Measurements from ENCODE around the gene PSORS1C2. TPM values are rescaled to one million over a fixed set of nuclear protein-coding genes. Genes with fewer than 3 reads are reported as not detected.

PSORS1C2 gene
- total RNA-seq, 3 donors from 2014 or later: not detected

DNA sequence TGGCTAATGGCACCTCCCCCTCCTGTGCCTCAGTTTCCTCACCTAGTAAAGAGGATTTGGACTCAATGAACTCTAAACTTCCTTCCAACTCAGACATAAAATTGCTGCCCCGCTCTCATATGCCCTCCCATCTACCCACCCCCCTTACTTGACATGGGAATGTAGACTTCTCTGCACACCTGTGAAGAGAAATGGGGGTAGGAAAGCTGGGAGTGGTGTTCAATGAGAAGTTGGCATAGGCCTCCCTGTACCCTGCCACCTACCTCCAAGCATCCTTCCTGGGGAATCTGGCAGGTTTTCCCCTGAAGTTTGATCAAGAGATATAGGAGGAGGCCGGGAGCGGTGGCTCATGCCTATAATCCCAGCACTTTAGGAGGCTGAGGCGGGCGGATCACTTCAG lies 35.5 kb upstream of the PSORS1C2 start:
- intact Hi-C loops (cut with DNase I; ENCODE audit: low total_unique reads): no loop called here
- no peak overlapping the region for H3K27ac ChIP-seq
- H3K27me3 ChIP-seq: no peaks in the 10 kb centered on the region
- TF ChIP-seq, protein P1, sequence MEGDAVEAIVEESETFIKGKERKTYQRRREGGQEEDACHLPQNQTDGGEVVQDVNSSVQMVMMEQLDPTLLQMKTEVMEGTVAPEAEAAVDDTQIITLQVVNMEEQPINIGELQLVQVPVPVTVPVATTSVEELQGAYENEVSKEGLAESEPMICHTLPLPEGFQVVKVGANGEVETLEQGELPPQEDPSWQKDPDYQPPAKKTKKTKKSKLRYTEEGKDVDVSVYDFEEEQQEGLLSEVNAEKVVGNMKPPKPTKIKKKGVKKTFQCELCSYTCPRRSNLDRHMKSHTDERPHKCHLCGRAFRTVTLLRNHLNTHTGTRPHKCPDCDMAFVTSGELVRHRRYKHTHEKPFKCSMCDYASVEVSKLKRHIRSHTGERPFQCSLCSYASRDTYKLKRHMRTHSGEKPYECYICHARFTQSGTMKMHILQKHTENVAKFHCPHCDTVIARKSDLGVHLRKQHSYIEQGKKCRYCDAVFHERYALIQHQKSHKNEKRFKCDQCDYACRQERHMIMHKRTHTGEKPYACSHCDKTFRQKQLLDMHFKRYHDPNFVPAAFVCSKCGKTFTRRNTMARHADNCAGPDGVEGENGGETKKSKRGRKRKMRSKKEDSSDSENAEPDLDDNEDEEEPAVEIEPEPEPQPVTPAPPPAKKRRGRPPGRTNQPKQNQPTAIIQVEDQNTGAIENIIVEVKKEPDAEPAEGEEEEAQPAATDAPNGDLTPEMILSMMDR (IDR thresholded peaks at IDR 0.05): no peak
- no peak for TF ChIP-seq POLR2AphosphoS5 (IDR thresholded peaks at IDR 0.05)
- no peak for TF ChIP-seq POLR2A (IDR thresholded peaks at IDR 0.05)
- H3K9me3 ChIP-seq: no peaks in the 10 kb centered on the region
- H3K4me1 ChIP-seq: no peaks in the 10 kb centered on the region
- no peak overlapping the region for H3K4me3 ChIP-seq
- H3K36me3 ChIP-seq: no peaks in the 10 kb centered on the region
- DNase-seq (ENCODE audit: low spot score in 2 of 2): no peak

DNA sequence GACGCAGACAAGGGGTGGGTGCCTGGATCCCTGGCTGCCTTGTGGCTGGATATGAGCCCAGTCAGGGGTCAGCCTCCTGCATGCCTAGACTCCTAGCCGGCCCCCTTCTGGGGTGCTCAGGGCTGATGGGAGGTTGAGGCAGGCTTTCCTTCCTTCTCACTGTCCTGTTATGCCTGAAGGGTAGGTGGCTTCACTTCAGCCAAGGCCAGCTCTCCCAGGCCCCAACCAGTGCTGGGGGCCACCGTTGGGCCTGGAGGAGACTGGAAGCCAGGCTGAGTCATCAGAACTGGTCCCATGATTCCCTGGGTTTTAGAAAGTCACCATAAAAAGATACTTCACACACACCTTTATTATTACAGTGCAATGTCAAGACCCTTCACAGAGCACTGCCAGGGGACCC lies 34.5 kb upstream of the PSORS1C2 start:
- TF ChIP-seq POLR2AphosphoS5 (IDR thresholded peaks at IDR 0.05): no peak
- TF ChIP-seq, protein P1 (IDR thresholded peaks at IDR 0.05): no peak
- no peak for TF ChIP-seq POLR2A (IDR thresholded peaks at IDR 0.05)
- H3K27me3 ChIP-seq: no peaks in the 10 kb centered on the region
- H3K9me3 ChIP-seq: no peaks in the 10 kb centered on the region
- DNase-seq (ENCODE audit: low spot score in 2 of 2): no peak
- intact Hi-C loops (cut with DNase I; ENCODE audit: low total_unique reads): no loop called here
- H3K4me1 ChIP-seq: no peaks in the 10 kb centered on the region
- no peak overlapping the region for H3K27ac ChIP-seq
- no peaks in the 10 kb centered on the region for H3K36me3 ChIP-seq
- no peak overlapping the region for H3K4me3 ChIP-seq

DNA sequence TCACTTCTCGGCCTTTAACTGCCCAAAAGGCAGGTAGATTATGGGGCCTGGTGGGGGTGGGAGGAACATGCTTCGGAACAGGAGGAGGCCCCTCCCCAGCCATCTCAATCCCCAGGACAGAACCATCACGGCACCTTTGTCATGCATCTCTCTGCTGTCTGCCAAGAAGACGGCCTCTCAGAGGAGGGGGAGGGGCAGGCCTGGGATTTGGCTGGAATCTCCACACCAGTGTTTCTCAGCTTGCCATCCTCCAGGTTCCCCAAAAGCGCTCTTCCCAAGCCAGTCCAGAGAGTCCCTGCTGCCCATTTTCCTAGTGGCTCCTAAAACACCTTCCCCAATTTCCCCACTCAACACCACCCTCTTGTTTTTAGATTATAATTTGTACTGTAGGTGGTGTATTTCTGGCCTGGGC lies 34.1 kb upstream of the PSORS1C2 start:
- no peak for TF ChIP-seq POLR2A (IDR thresholded peaks at IDR 0.05)
- no peak for TF ChIP-seq POLR2AphosphoS5 (IDR thresholded peaks at IDR 0.05)
- TF ChIP-seq, protein P1 (IDR thresholded peaks at IDR 0.05): no peak
- H3K9me3 ChIP-seq: no peaks in the 10 kb centered on the region
- no peaks in the 10 kb centered on the region for H3K27me3 ChIP-seq
- H3K4me1 ChIP-seq: no peaks in the 10 kb centered on the region
- H3K4me3 ChIP-seq: no peak overlapping the region
- H3K36me3 ChIP-seq: no peaks in the 10 kb centered on the region
- intact Hi-C loops (cut with DNase I; ENCODE audit: low total_unique reads): no loop called here
- no peak for DNase-seq (ENCODE audit: low spot score in 2 of 2)
- no peak overlapping the region for H3K27ac ChIP-seq

DNA sequence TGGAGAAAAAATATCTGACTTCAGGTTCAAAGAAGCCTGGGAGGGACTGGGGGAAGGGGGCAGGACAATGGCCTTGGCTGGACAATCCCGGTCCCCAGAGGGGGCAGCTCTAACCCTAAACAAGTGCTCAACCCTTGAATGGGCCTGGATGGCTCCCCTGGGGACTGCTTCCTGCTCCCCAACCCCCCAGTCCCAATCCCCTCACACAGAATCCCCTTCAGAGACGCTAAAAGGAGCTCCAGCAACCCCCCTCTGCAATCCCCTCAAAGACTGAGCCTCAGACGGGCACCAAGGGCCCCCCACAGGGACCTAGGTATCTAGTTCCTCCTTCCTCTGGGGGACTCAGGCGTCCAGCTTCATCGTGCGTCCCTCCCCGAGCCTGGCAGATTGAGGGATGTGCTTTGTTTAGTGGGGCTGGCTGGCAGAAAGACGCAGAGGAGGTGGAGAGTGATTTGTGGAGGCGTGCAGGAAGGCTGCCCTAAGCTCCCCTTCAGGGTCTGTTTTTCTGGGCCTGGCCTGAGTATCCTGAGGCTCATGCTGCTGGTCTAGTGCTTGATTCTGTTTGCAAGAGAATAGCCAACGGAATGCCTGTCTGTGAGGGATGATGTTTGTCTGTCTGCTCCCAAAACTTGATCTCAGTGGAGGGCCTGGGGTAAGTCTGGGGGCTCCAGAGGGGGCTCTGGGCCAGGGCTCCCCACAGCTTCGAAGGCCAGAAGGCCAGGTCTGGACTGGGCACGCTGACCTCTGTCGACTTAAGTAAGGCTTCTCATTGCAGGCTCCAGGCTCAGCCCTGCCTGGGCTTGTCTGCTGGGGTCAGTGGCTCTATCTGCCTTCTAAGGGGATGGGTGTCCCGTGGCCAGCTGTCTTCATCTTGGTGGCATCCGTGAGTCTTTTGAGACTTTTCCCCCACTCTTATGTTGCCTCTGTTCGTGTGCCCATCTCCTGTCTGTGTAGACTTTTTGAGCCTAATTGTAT lies 33.4 kb upstream of the PSORS1C2 start:
- no peak overlapping the region for H3K4me3 ChIP-seq
- DNase-seq (ENCODE audit: low spot score in 2 of 2): no peak
- TF ChIP-seq POLR2AphosphoS5 (IDR thresholded peaks at IDR 0.05) (no peak), POLR2A (IDR thresholded peaks at IDR 0.05) (no peak)
- TF ChIP-seq, protein P1 (IDR thresholded peaks at IDR 0.05): no peak
- no peaks in the 10 kb centered on the region for H3K27me3 ChIP-seq
- H3K4me1 ChIP-seq: no peaks in the 10 kb centered on the region
- intact Hi-C loops (cut with DNase I; ENCODE audit: low total_unique reads): no loop called here
- no peak overlapping the region for H3K27ac ChIP-seq
- no peaks in the 10 kb centered on the region for H3K9me3 ChIP-seq
- H3K36me3 ChIP-seq: no peaks in the 10 kb centered on the region

DNA sequence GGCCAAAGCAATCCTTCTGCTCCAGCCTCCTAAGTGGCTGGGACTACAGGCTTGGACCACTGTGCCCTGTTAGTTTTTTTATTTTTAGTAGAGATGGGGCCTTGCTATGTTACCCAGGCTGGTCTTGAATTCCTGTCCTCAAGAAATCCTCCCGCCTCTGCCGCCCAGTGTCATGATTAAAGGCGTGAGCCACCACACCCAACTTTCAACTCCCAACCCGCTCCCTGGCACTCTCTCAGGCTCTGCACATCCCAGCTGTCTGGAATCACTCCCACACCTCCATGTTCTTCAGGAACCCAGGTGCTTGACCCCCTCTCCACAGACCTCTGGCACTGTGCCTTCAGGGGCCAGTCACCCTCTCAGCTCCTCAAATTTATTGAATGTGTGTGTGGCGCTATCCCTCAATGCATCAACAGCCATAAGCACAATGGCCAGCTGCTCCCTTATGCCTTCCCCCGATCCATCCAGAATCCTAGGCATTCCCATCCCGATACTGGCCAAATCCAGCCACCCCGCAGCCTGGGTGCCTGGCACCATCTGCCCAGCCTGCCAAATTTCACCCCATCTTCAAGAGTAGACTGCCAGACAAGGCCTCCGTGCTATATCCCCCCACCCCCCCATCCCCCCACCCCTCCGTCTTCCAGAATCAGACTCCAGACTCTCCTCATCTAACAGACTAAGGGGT lies 32.3 kb upstream of the PSORS1C2 start:
- Histone ChIP-seq H3K4me3 (no peak overlapping the region), H3K27me3 (no peaks in the 10 kb centered on the region), H3K27ac (no peak overlapping the region), H3K9me3 (no peaks in the 10 kb centered on the region), H3K36me3 (no peaks in the 10 kb centered on the region), H3K4me1 (no peaks in the 10 kb centered on the region)
- TF ChIP-seq, protein P1 (IDR thresholded peaks at IDR 0.05): no peak
- TF ChIP-seq POLR2AphosphoS5 (IDR thresholded peaks at IDR 0.05) (no peak), POLR2A (IDR thresholded peaks at IDR 0.05) (no peak)
- intact Hi-C loops (cut with DNase I; ENCODE audit: low total_unique reads): no loop called here
- no peak for DNase-seq (ENCODE audit: low spot score in 2 of 2)

All from breast epithelium (tissue), 4 donors.